DMS53 treated with DMSO at 0.1 percent for 48 hours (cell line): Measurements from ENCODE around the gene TMEM201.
"Not testable (repeated sequence)": the region's sequence is repeated elsewhere in the genome, so short reads cannot be mapped to it uniquely, and the experiment has no call there.

Experiments used
- DNase-seq: peaks from one replicate; lab custom pipeline; 2025; ENCODE audit not compliant: unreplicated experiment; lab: John Stamatoyannopoulos, UW

The TMEM201 gene, protein sequence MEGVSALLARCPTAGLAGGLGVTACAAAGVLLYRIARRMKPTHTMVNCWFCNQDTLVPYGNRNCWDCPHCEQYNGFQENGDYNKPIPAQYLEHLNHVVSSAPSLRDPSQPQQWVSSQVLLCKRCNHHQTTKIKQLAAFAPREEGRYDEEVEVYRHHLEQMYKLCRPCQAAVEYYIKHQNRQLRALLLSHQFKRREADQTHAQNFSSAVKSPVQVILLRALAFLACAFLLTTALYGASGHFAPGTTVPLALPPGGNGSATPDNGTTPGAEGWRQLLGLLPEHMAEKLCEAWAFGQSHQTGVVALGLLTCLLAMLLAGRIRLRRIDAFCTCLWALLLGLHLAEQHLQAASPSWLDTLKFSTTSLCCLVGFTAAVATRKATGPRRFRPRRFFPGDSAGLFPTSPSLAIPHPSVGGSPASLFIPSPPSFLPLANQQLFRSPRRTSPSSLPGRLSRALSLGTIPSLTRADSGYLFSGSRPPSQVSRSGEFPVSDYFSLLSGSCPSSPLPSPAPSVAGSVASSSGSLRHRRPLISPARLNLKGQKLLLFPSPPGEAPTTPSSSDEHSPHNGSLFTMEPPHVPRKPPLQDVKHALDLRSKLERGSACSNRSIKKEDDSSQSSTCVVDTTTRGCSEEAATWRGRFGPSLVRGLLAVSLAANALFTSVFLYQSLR

DNA sequence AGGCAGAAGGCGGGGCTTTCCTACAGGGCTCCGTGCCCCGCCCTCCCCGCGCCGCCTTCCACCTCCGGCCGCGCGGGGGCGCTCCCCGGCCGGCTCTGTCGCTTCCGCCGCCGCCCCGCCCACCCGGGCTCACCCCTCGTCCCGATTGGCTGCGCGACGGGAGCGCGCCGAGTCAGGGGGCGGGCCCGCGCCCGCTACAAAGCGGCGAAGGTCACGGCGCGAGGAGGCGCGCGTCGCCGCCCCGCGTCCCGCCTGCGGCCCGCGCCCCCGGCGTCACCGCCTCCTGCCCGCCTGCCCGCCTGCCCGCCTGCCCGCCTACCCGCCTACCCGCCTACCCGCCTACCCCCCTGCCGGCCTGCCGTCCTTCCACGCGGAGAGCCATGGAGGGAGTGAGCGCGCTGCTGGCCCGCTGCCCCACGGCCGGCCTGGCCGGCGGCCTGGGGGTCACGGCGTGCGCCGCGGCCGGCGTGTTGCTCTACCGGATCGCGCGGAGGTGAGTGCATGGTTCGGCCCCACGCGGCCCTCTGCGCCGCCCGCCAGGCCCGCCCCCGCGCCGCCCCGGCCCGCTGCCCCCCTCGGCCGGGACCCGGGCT is at the start of gene TMEM201:
Gene TMEM201 (plus strand): TSS at position 361 of the 593 bp plus-strand sequence. CDS start 20 bp downstream, at position 381.
- peak; percentile 83 for DNase-seq

DNA sequence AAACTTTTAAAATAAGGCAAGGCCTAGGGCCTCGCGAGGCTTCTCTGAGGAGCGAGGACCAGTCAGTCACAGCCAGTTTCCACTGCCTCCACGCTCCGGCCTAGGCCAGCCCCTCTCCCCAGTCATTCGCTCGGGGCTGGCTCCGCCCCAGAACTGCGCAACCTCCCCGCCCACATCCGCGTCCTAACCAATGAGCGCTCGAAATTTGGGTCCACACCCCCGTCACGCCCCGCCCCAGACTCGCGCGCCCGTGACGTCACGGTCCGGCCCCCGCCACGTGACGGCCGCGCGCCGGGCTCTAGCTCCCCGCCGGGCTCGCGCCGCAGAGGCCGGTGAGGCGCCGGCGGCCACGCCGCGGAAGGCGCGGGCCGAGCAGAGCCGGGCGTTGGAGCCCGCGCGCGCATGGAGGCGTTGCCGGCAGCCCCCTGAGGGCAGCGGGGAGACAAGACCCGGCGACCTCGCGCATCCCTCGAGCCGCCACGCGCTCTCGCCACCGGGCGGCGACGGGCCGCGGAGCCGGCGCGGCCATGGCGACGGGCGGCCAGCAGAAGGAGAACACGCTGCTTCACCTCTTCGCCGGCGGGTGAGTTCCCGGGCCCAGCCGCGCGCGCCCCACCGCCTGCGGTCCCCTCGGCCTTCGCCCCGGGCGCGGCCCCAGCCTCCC is 49.4 kb upstream of the TMEM201 start, which contains the start of gene SLC25A33:
Gene SLC25A33 (plus strand): TSS at position 301 of the 664 bp plus-strand sequence. CDS start 227 bp downstream, at position 528.
- peak; percentile 89 for DNase-seq

DNA sequence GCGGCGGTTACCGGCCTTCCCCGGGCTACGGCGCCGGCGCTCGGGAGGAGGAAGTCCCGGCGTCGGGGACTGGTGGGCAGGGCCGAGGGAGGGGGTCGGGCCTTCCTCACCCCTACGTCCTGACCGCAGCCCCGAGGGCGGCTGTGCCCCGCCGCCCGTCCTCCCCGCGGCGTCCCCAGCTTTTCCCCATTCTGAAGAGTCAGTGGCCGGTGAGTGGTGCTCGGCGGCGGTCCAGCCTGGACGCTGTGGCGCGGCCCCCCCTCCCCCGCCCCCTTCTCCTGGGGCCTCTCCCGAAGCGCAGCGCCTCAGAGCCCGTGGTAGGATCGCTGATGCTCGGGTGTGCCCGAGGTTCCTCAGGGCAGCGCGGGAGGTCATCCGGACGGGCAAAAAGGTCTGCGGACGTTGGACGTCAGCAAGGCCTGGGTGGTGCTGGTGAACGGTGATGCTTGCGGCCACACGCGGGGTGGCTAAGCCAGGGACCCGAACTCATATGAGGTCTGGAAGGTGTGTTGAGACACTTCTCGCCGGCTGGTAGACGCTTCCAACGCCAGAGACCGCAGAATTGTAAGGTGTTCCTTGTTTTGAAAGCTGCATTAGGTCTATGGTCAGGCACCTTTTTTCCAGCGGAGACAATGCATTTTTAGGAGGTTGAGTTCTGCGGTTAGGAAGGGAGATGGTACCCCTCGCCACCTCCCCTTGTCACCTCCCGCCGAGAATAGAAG is 48.7 kb upstream of the TMEM201 start:
- DNase-seq, result no peak

DNA sequence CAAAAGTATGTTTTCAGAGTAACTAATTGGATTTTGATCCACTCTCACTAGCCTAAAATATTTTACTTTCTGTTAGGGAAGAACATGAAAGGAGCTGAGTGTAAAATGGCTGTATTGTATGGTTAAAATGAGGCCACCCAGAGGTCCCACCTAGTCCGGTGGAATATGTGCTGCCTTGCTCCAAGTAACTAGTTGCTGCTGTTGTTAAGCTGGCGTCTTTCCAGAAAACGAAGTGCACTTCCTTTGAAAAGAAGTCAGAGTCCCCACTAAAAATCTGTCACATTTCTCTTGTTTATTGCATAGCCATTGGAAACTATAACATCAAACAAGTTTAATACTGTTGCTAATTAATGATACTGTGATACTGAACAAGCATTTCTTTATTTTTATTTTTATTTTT is 46.3 kb upstream of the TMEM201 start:
- no peak for DNase-seq

DNA sequence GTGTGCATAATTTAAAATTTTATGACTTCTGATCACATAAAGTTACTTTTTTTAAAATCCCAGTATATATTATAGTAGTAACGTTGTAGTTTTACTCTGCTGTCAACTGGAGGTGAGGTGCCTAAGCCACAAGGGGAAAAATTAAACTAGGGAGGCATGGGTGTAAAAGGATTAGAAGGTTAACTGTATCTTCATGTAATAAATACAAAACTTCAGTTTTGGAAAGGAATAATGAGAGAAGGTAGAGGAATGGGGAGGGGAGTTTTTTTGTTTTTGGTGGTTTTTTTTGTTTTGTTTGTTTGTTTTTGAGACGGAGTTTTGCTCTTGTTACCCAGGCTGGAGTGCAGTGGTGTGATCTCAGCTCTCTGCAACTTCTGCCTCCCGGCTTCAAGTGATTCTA is 43.8 kb upstream of the TMEM201 start:
- no peak for DNase-seq

DNA sequence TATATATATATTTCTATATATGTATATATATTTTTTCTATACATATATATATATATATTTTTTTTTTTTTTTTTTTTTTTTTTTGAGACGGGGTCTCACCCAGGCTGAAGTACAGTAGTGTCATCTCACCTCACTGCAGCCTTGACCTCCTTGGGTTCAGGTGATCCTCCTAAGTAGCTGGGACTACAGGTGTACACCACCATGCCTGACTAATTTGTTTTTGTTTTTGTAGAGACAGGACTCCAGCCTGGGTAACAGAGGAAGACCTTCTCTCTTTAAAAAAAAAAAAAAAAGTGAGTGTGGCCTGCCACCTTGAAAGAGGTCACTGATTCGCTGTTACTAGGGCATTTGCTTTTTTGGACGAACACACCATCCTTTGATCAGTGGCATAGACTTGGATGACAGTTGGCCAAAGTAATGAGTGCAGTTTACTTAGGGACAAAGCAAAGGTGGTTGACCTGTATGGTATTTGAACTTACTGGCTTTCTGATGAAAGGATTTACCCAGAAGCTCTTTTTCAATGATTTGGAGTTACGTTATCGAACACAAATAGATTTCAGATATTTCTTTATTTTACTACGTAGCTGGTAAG is 38.7 kb upstream of the TMEM201 start:
- no peak for DNase-seq

DNA sequence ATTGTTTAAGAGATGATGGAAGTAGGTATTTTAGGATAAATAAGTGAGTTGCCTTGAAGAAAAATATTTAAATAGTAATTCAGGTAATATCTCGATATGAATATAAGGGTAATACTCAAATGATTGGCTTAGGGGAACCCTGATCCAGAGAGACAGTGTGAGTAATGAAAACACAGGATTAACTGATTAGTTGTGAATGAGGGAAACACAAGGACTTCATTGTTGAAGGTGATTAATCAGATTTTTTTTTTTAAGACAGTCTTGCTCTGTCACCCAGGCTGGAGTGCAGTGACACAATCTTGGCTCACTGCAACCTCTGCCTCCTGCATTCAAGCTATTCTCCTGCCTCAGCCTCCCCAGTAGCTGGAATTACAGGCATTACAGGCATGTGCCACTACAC is 36.7 kb upstream of the TMEM201 start:
- no peak for DNase-seq

DNA sequence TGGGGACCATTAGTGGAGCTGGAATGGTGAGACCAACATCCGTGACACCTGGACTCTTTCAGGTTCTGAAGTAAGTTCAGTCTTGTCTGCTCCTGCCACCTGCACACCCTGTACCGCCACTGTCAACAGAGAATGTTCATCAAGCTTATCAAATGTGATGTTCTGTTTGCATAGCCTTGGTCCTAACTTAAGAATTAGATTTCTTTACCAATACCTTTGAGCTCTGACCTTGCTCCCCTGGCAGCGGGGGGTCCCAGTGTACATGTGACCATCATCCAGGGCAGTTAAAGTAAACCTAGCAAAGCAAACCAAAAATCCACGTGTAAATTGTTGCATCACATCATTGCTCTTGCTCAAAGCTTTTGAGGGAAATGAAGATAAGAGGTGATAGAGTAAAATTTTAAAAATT is 35.0 kb upstream of the TMEM201 start:
- DNase-seq, result no peak

DNA sequence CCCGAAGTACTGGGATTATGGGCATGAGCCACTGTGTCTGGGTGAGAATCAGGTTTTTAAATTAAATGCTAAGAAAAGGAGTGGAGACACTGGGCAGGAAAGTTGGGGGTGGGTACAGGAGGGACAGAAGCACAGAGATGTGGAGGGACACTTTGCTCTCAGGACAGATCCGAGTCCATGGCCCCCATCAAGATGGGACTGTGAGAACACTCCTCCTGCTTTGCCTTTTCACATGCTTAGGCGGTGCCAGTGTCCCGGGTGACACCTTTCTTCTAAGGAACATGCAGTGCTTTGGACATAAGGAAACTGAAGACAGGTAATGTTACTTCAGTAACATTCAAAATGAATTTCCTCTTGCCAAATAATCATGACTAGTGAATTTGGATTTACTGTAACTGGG is 32.8 kb upstream of the TMEM201 start:
- no peak for DNase-seq

DNA sequence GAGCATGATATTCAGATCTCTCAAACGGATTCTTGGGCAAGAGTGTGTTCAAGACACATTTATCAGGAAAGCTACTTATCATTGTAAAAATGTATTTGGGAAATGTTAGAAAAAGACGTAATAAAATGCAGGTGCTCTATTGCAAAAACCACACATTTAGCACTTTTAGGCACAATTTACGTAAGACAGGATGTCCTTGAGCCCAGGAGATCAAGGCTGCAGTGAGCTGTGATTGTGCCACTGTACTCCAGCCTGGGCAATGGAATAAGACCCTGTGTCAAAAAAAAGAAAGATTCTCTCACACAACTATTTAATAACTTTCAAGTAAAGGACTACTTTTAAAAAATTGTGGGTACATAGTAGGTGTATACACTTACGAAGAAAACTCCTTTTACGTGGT is 31.1 kb upstream of the TMEM201 start:
- no peak for DNase-seq

DNA sequence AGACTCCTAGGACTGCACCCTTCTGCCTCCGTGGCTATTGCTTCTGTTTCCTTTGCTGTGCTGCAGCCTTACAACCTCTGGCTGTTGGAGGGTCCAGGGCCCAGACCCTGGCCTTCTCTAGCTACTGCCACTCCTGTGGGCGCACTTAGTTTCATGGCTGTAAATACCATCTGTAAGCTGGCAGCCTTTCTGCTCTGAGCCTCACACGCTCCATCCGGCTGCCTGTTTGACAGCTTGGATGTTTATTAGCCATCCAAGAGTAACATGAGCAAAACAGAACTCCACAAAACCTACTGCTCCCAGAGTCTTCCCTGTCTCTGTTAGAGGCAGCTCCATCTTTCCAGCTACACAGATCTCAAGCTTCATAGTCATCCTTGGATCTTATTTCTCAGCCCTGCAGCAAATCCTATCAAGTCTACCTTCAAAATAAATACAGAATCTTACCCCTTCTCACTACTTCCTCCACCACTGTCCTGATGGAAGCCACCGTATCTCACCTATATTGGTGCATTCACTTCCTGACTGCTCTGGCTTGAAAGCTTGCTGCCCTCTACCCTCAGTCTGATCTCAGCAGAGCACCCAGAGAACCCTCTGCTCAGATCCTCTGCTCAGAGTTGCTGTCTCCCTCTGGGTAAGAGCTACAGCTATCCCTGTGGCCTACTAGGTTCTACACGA is 30.3 kb upstream of the TMEM201 start:
- DNase-seq, result no peak

DNA sequence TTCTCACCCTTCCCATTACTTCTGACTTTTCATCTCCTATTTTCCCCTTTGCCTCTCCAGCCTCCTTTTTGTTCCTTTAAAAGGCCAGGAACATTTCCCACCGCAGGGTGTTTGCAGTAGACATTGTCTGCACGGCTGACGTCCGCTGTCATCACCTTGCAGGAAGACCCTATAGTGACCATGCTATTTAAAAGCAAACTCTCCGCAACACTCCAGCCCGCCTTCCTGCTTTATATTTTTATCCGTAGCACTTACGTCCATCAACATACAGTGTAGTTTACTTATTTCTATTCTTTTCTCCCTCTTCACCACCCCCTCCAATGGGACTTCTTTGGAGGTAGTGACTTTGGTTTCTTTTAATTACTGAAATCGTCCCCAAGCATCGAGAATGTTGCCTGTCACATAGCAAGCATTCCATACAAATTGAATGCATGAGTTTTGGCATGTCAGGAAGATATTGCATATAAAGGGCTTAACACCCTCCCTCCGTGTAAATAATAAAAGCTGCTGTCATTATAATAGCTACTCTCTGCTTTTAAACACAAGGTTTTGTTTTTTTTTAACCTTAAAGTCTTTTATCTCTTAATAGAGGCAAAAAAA is 29.7 kb upstream of the TMEM201 start:
- DNase-seq, result no peak

DNA sequence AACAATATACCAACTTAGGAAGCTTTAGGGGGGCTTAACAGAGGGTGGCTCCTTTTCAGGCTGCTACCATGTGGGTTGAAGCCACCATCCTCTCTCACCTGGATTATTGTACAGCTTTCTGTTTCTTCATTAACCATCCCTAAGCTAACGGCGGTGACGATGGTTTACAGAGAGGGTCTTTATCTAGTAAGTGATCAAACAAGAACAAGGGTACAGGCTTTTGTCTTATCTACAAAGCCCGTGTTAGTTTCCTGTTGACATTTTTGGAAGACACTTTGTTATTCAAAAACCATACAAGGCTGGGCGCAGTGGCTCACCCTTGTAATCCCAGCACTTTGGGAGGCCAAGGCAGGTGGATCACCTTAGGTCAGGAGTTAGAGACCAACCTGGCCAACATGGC is 29.0 kb upstream of the TMEM201 start:
- DNase-seq, result no peak

DNA sequence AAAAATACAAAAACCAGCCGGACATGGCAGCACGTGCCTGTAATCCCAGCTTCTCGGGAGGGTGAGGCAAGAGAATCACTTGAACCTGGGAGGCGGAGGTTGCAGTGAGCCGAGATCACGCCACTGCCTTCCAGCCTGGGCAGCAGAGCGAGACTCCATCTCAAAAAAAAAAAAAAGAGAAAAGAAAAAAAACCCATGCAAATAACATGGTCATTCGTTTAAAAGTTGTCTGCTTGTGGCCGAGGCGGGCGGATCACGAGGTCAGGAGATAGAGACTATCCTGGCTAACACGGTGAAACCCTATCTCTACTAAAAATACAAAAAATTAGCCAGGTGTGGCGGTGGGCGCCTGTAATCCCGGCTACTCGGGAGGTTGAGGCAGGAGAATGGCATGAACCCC is 28.6 kb upstream of the TMEM201 start:
- DNase-seq, result not testable (repeated sequence)

DNA sequence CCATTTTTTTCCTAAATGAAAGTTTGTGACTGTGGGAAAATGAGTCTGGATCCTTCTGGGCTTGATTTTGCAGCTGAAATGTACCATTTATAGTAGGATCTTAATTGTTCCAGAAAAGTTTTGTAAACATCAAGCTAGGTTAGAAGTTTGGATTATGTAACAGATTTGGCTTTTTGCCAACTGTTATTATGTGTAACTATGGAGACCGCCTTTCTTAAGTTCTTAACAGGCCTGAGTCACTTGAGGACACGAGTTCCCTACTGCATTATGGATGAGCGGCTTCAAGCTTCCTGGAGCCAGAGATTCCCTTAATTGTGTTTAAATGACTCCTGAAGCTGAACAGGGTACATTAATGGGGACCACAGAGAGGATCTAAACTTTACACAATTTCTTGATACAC is 27.3 kb upstream of the TMEM201 start:
- peak; percentile 8 for DNase-seq

DNA sequence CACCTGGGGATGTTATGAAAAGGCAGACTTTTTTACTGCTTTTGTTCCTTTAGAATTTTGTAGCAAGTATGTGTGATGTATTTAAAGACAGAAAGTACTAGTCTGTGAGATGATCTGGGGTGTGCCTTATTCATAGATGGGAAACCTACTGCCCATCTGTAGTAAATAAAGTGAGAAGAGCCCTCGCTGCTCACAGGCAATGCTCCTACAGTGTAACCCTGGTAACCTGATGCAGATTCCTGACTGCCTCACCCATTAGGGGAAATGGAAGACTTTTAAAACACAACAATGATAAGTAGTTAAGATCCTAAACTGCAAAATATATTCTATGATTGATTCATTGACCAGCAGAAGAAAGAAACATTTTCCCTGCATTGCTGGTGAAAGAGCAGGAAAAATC is 19.4 kb upstream of the TMEM201 start:
- DNase-seq, result no peak

DNA sequence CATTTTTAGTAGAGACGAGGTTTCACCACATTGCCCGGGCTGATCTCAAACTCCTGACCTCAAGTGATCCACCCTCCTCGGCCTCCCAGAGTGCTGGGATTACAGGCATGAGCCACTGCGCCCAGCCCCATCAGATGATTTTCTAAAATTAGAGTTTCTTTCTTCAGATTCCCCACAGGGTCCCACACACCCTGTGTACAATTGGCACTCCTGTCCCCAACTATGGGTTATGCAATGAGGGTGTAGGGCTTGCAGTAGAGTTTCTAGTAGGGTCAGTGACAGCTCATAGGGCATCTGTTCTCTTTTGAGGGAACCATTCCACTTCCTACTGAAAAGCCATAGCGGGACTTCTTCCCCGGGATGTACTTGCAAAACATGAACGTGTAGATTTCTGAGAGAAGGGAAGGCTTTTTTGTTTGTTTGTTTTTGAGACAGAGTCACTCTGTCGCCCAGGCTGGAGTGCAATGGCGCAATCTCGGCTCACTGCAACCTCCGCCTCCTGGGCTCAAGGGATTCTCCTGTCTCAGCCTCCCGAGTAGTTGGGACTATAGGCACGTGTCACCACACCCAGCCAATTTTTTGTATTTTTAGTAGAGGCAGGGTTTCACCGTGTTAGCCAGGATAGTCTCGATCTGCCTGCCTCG is 17.7 kb upstream of the TMEM201 start:
- DNase-seq, result not testable (repeated sequence)

DNA sequence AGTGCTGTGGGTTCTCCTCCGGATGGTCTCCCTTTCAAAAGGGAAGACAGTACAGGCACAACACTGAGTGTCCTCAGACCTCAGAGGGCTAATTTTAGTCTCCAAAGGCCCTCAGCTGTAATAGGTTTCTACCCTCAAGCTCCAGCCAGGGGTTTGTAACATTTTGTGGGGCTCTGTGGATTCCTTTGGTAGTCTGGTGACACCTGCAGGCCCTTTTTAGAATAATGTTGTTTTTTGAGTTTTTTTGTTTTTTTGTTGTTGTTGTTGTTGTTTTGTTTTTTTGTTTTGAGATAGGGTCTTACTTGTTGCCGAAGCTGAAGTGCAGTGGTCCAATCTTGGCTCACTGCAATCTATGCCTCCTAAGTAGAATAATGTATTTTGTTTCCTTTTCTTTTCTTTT is 15.0 kb upstream of the TMEM201 start:
- no peak for DNase-seq

DNA sequence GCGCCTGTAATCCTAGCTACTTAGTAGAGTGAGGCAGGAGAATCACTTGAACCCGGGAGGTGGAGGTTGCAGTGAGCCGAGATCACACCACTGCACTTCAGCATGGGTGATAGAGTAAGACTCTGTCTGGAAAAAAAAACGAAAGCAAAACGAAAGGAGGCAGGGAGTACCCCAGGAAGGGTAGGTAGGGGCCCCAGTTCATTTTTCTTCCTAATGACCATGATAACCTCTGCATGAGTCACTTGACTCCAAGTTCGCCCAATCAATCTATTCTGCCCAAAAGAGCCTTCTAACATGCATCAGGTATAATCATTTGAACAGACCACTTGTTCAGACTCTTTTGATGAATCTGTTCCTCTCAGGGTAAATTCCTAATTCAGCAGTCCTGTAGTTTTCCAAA is 13.2 kb upstream of the TMEM201 start:
- DNase-seq, result no peak
